NCI-H2196 treated with DMSO at 0.1 percent for 48 hours (cell line): Measurements from ENCODE around the gene PGBD5.

ENCODE experiments used
- DNase-seq: peaks from one replicate; lab custom pipeline; 2025; ENCODE audit not compliant: unreplicated experiment; lab: John Stamatoyannopoulos, UW

The PGBD5 gene

DNA sequence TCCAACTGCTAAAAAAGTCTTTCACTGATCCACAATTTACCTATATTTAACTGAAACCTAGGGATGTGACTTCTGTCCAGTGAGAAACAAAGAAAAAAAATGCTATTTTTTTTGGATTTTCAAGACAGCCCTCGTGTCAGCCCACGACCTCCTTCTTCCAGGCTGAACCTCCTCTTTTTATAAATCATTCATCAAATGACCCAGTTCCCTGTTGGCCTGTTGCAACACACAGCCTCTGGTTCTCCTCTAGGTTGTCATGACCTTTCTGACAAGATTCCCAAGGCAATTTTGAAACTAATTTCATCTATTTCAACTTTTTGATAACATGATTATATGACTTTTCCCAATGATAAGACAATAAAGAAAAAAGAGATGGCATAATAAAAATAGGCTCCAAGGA lies 74.6 kb downstream of the PGBD5 start:
- no peak for DNase-seq

DNA sequence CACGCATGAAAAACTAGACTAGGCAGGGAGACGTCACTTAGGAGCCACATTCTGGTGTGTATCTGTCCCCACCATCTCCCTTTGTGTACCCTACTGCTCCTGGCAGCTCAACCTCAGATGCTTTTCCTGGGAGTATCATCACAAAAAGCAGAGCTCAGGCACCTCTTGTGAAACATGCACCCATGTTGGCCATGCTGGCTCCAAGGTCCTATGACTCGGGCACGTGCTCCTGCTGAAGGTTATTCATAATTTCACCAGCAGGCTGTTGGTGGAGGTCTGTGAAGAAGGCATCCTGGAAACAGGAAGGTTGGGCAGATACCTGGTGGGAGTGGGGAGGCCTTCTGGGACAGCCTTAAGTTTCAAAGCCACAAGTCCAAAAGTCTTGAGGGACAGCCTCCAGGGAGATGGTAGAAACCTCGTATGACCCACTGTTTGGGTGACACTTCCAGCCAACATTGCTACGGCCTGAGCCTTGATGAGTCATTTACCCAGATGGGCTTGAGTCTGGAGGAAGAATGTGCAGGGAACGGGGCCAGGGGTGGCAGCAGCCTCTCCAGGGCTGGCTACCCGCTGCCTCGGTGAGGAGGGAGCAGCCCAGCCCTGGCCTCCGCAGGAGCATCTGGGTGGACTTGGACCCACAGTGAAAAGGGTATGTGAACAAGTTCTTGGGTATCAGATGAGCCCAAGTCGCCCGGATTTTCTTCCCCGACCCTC lies 75.8 kb downstream of the PGBD5 start:
- DNase-seq = no peak

DNA sequence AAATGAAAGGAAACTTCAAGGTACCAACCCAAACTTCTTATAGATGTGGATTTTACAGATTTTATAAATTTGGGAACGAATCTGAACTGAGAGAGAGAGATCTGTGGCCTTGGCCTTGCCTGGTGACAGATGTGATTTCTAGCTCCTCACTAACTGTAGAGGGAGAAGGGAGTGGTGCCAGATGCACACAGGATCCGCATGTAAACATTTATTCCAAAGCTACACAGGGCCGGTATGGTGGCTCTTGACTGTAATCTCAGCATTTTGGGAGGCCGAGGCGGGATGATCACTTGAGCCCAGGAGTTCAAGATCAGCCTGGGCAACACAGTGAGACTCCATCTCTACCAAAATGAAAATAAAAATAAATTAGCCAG lies 77.1 kb downstream of the PGBD5 start:
- no peak for DNase-seq

DNA sequence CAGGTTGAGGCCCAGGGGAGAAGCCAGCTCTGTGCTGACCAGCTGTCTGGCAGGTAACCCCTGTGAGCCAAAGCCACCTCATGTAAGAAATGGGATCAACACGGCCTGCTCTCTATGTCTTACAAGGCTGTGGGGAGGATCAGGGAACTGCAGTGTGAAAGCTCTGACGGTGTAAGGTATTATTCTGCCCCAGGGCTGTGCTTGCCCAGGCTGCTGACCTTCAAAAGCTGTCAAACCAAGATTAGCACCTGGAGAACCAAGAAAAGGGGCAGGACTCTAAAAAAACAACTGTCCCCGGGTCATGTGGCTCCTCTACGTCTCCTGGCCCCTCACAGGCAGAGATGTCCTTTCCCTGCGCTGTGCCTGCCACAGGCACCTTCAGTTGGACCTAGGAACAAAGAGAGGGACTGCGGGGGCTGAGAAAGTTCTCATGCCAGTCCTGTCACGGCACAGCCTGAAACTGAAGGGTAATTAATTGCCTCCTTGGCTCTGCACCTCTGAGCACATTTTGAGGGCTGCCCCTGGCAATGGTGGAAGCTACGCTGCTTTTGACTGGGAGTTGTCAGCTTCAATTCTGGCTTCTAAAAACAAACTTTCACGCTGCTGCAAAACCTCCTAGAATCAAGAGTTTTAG lies 77.6 kb downstream of the PGBD5 start:
- no peak for DNase-seq

DNA sequence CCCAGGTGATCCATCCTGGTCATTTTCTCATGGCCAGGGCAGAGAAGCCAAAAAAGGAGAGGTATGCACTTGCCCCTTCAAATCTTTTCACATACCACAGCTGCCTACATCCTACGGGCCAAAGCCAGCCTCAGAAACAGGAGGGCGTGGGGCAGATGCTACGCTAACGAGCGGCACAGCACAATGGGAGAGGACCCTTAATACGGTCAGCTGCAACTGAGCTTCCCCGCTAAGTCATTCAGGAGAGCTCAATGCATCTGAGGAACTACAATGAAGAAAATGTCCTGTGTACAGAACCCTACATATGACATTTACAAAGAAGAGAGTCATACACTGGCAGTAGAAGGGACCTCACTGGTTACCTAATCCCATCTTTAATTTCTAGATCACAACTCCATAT lies 78.2 kb downstream of the PGBD5 start:
- no peak for DNase-seq

DNA sequence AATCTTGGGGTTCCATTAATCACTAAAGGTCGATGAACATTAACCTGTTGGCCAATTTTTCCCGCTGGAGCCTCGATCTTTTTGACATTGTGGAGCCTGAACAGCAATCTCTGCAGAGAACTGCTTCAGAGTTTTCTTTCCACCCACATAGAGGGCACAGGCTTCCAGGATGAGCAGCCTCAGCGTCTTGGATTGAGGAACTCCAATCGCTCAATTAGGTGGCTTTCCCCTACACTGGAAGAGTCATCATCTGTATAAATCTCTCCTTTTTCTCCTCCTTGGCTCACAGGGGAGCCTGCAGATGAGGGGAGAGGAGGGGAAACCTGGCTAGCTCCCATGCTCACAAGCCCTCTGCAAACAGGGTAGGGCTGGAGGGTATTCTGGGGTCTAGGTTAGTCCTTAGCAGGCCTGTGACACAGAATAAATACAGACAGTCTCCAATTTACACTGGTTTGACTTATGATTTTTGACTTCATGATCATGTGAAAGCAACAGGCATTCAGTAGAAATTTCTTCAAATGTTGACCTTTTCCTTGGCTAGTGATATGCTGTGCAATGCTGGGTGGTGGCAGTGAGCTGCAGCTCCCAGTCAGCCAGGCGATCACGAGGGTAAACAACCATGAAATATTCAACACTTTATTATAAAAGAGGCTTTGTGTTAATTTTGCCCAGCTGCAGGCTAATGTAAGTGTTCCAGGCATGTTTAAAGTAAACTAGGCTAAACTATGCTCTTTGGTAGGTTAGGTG lies 80.8 kb downstream of the PGBD5 start:
- no peak for DNase-seq

DNA sequence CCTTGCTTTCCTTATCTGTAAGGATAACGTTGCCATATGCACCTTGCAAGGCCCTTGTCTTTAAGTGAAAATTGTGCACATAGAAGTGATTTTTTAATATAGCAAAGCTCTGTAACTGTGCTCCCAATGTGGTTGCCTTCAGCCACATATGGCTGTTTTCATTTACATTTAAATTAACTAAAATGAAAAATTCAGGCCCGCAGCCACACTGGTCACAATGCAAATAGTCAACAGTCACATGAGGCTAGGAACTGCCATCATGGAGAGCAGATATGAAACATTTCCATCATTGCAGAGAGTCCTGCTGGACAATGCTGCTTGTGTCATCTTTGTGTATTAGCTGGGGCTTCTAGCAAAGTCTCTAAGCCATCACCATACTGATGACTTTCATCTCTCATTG lies 83.4 kb downstream of the PGBD5 start:
- DNase-seq = no peak

DNA sequence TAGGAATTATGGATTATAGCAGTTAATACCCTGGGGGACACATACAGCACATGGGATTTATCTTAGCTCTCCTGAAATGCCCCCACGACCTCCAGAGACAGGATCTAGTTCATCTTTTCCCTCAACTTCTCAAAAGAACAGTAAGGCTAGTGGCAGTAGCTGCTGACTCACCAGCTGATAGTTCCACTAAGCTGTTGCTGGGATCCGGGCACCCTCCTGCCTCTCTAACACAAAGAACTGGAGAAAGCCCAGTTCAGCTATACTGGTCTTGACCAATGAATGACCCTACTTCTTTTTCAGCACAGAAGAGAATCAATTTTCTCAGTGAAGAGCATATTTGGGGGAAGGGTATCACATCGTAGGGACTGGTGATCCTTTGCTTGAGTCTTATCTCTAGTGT lies 84.1 kb downstream of the PGBD5 start:
- DNase-seq = no peak

DNA sequence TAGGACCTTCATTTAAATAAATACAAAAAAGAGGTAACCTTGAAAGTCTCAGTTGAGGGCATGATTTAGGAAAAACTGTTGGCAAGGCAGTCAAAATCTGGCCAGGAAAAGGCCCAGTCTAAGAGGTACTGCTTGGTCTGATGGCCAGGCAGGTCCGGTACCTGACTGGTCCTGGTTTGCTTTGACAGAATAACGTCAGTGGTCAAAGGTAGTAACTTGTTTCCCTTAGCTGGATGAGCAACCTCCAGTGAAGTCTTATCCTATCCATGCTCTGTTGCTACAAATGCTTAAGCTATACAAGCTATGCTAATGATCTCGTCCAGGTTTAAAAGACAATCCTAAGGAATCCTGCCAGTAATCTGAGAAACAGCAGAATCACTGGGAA lies 85.0 kb downstream of the PGBD5 start:
- DNase-seq = no peak

DNA sequence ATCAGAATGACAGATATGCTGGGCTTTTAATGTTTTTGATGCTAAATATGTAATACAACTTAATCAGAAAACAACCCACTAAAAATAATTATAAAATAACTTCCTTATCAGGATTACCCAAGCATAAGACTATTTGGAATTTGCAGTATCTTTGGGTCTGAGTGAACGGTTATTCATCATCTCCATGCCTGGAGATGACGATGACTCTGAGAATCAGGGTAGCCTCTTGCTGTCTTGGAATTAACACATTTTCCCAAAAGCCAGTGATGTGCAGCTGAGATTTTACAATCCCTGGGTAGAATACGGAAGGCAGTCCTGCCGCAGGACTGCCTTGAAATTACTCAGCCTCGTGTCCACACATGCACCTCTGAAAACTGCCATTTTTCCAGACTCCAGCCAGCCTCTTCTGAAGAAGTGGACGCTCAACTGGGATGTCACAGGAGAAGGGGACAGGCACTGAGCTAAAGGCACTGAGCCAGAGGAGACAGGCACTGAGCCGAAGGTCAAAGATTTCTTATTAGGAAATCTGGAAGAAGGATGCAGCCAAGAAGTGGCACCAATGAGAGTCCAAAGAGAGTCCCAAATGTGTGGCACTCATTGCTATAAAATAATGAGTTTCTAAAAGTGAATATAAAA lies 85.5 kb downstream of the PGBD5 start:
- DNase-seq = no peak

DNA sequence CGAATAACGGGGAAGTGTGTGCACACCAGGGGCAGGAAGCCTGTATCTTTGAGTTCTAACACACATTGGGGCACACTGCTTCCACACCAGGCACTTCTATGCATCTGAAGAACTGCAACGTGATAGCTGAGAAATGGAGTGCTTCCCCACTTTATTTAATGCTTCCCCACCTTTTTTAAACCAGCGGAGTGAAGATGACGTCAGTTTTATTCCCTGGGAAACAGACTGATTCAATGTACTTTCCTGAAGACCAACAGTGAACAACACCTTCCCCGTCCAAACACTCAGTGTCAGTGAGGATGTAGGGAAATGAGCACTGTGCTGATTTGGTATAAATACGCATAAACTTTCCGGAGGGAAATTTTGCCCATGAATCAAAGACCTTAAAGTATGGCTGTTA lies 87.1 kb downstream of the PGBD5 start:
- no peak for DNase-seq

DNA sequence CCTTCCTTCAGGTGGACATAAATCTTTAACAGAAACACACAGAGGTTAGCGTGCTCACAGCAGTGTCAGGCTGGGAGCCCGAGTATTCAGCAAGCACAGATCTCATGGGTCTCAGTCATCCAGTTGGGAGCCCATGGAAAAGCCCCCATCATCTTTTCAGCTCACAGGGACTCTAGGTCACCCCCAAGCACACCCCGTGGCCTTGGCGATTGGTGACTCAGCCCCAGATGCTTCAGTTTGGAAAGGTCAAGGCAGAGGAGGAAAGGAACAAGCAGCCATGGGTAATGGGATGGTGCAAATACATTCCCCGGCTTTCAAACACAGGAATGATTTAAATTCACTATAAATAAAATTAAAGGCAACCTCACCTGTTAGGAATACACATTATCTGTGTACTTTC lies 88.9 kb downstream of the PGBD5 start:
- DNase-seq = no peak

DNA sequence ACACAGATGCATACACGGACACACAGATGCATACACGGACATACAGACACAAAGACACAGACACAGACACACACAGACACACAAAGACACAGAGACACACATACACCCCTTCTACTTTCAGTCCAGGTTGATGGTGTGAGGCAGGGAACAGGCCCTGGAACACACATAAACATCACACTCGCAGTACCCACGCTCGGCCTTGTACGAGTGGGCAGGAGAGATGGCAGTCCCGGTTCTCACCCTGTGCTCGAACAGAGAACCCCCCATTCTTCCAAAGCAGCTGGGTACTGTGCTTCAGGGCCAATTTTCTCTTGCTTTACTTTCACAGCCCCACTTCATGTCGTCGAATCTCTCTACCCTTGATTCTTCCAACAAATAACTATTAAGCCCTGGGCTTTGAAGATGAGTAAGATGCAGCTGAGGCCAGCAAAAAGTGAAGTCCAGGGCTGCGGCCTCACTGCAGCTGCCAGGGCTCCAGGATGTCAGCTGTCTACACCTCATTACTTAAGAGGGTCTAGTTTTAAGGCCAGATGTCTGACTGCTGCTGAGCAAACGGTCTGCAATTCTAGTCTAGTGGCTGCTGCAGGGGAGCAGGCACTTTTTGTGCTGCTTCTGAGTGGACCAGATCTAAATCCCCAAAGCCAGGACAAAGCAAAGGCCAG lies 90.1 kb downstream of the PGBD5 start:
- DNase-seq = no peak

DNA sequence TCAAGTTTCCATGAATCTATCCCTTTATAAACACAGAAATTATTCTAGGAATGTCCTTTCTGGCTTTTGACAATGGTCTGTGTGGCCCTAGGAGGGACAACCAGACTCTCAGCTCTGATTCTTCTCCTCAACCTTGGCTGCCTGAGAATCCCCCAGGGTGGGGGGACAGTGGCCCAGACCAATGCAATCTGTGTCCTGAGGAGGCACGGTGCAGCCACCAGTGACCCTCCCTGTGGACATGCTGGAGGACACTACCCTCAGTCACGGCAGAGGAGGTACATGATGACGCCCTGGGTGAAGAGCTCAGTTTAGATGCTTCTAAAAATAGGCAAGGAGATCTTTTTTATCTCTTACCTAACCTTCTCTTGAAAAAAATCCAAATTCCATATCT lies 91.7 kb downstream of the PGBD5 start:
- no peak for DNase-seq

DNA sequence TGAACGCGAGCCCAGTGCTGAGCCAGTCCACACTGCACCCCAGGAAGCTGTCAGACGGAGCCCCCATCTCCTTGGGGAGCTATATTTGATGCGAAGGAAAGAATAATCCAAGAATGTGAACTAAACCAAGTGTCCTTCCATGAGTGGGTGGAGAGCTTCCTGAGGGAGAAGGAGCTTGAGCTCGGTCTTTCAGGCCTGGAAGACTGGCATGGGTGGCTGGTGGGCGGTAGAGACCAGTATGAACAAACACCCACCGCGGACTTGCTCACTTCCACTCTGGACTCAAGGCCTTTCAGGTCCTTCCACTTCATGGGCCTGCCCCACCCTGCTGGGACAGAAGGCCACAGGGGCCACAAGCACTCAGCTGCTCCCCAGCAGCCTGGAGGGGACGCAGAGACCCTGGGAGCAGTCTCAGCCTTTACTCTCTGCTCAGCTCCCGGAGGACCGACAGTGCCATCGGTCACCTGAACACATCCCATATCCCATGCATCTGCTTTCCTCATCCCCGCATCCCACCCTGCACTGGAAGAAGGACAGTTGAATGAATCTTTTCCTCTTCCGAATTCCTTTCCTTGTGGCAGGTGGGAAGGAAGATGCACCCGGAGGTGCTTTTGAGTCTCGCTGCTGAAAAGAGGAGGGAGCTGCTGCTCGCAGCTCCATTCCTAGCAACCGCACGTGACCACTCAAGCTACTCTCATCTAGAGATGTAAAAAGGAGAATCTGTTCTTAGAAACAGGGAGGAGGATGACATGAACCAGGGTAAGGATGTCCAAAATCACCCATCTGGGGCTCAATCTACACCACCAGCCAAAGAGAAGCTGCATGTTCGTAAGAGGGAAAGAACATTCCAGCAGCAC lies 92.3 kb downstream of the PGBD5 start:
- DNase-seq = no peak

DNA sequence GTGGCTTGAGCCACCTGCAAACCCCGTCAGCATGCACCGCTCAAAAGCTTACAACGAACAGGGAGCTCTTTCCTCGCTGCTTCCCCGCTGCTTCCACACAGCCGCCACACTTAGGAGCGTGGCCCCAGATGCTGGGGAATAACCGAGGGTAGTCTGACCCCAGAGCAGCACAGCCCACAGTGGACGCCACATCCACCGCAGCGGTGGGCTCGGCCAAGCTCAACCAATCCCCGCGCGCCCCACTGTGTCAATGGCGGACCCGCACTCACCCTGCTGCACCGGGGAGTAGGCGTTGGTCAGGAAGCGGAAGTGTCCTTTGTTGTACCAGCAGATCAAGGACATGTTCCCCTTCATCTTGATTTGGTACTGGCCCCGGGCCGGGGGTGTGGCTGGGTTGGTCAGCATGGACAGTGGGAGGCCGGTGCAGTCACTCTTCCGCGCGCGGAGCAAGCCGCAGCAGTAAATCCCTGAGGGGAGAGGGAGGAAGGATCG lies 93.5 kb downstream of the PGBD5 start:
- DNase-seq = no peak

DNA sequence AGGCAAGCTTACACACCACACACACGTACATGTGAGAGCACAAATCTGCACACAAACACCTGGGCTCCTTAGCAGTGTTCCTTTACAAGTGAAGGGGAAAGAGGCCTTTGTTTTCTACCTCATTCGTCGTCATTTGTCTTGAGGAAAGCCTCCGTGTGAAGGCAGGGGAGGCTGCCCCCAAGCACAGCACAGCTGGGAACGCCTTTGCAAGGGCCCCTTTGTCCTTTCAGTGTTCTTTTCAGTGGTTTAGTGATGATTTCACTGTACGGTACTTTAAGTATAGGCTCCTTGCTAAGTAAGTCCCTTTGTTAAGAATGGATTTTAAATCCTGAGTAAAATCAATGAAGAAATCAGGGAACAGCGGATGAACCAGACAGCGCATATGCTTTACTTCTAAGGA lies 94.1 kb downstream of the PGBD5 start:
- no peak for DNase-seq

DNA sequence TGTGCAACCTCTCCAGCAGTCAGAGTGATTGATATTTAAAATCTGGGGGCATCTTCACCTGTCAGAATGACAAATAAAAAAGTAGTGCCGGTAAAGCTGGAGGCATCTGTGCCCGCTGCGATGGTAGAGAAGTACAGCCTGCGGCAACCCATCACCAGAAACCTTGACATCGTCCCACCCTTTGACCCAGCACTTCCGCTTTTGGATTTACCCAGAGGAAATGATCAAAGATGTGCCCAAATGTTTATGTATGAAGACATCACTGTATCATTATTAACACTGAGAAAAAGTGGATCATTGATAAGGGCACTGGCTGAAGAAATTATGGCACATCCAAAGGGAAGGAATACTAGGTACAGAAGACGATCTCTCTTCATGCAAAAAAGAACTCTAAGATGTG lies 96.0 kb downstream of the PGBD5 start:
- no peak for DNase-seq

DNA sequence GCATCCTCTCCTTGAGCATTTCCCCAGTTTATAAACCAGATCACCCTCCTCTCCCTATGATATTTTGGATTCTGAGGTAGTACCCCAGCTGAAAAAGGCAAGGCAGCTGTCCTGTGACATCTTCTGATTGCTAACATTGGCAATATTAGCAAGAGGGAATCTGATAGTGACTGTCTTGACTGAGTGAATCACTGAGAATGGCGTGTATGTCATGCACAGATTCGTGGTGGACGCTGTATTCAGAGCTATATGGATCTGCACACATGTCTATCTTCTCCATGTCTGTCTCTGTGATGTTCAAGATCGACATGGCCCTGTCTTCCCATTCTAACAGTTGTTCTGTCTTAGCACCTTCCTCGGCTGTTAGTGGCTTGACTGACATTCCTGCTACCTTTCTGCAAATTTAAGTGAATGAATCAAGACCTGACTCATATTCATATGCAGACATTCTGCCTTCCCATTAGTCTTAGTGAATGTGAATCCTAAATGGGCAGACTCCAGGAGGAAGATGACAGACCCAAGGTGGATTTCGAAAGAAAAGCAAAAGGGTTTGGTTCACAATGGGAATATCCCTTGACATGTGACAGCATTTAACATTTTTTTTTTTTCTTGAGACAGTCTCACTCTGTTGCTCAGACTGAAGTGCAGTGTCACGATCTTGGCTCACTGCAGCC lies 97.7 kb downstream of the PGBD5 start:
- no peak for DNase-seq

DNA sequence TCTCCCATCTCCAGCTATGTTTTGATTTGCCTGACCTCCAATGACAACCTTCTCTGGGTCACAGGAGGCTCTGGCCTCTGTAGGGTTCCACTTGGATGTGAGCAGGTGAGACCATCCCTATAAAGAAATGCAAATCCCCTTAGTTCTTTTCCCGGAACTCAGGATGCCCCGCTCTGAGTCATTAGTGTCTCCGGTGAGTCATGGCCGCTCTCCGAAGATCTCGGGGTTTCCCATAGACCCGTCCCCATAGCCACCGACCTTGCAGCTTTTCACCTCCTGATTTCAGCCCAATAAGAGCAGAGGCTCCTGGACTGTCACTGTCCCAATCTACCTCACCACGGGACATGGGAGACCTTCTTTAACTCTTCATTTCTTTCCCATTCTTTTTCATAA lies 98.2 kb downstream of the PGBD5 start:
- no peak for DNase-seq
